H9 (cell line): Measurements from ENCODE around the gene HOOK2. TPM values are rescaled to one million over a fixed set of nuclear protein-coding genes. Genes with fewer than 3 reads are reported as not detected.

Experiments used
- microRNA-seq: library from miRNA; unstranded; fragments of <30 nt; microRNA quantifications from one replicate; pipeline ENCODE4, GENCODE V29; 2020; ENCODE audit warnings: borderline microRNAs expressed
- total RNA-seq: library from RNA; stranded (reverse); gene quantifications from 2 replicates; pipeline ENCODE4 v1.2.1, GENCODE V29; 2021

The HOOK2 gene
- total RNA-seq, 1 experiment from 2014 or later, result 64.7 TPM

Small RNAs within 50 kb of the gene (microRNA-seq; reads per million reads assigned to microRNA genes)
- not detected for gene MIR5684

Other genes with a start within 250 kb of the HOOK2 start
- gene ZNF564, start 224.1 kb downstream of the HOOK2 start, total RNA-seq, result 9.4 and 11.3 TPM in 2 replicates
- 9.7 and 10.1 TPM in 2 replicates for gene ZNF490, start 164.7 kb downstream of the HOOK2 start, total RNA-seq
- gene ZNF791, start 164.6 kb downstream of the HOOK2 start, total RNA-seq, result 20.2 and 22.8 TPM in 2 replicates
- 89.2 and 93.5 TPM in 2 replicates for gene MAN2B1, start 108.8 kb downstream of the HOOK2 start, total RNA-seq
- 19.2 and 21.0 TPM in 2 replicates for gene WDR83, start 108.7 kb downstream of the HOOK2 start, total RNA-seq
- gene DHPS, start 93.7 kb downstream of the HOOK2 start, total RNA-seq, result 82.9 and 94.9 TPM in 2 replicates
- gene GNG14, start 87.6 kb downstream of the HOOK2 start, total RNA-seq, result not detected in 2 replicates
- gene FBXW9, start 78.9 kb downstream of the HOOK2 start, total RNA-seq, result 10.8 and 11.7 TPM in 2 replicates
- gene TNPO2, start 51.6 kb downstream of the HOOK2 start, total RNA-seq, result 149 and 159 TPM in 2 replicates
- 154 and 161 TPM in 2 replicates for gene TRIR, start 40.9 kb downstream of the HOOK2 start, total RNA-seq
- gene GET3, start 38.1 kb downstream of the HOOK2 start, total RNA-seq, result 81.3 and 81.6 TPM in 2 replicates
- gene BEST2, start 23.8 kb downstream of the HOOK2 start, total RNA-seq, result 1.6 and 2.0 TPM in 2 replicates
- 15.9 and 18.0 TPM in 2 replicates for gene JUNB, start 15.9 kb upstream of the HOOK2 start, total RNA-seq
- 468 and 485 TPM in 2 replicates for gene PRDX2, start 26.2 kb upstream of the HOOK2 start, total RNA-seq
- gene THSD8, start 26.5 kb upstream of the HOOK2 start, total RNA-seq, result 45.8 and 48.1 TPM in 2 replicates
- 79.5 and 86.0 TPM in 2 replicates for gene RNASEH2A, start 31.0 kb upstream of the HOOK2 start, total RNA-seq
- gene RTBDN, start 59.0 kb upstream of the HOOK2 start, total RNA-seq, result 5.6 and 6.4 TPM in 2 replicates
- 11.8 and 15.1 TPM in 2 replicates for gene MAST1, start 63.0 kb upstream of the HOOK2 start, total RNA-seq
- gene DNASE2, start 105.9 kb upstream of the HOOK2 start, total RNA-seq, result 23.8 and 26.0 TPM in 2 replicates
- gene KLF1, start 111.6 kb upstream of the HOOK2 start, total RNA-seq, result 0.37 and 0.53 TPM in 2 replicates
- 53.2 and 54.4 TPM in 2 replicates for gene GCDH, start 115.6 kb upstream of the HOOK2 start, total RNA-seq
- gene SYCE2, start 143.7 kb upstream of the HOOK2 start, total RNA-seq, result 1.4 and 1.9 TPM in 2 replicates
- 108 and 110 TPM in 2 replicates for gene FARSA, start 158.2 kb upstream of the HOOK2 start, total RNA-seq
- gene CALR, start 163.1 kb upstream of the HOOK2 start, total RNA-seq, result 887 and 938 TPM in 2 replicates
- gene RAD23A, start 170.3 kb upstream of the HOOK2 start, total RNA-seq, result 62.2 and 67.0 TPM in 2 replicates
- gene GADD45GIP1, start 181.7 kb upstream of the HOOK2 start, total RNA-seq, result 44.5 and 45.6 TPM in 2 replicates
- gene DAND5, start 194.0 kb upstream of the HOOK2 start, total RNA-seq, result 0.11 and 0.13 TPM in 2 replicates
- gene NFIX, start 219.9 kb upstream of the HOOK2 start, total RNA-seq, result 0.20 and 0.31 TPM in 2 replicates